DMS153 treated with DMSO at 0.1 percent for 48 hours (cell line): Measurements from ENCODE around the gene SPECC1.
"Not testable (repeated sequence)": the region's sequence is repeated elsewhere in the genome, so short reads cannot be mapped to it uniquely, and the experiment has no call there.

Experiments used
- DNase-seq: peaks from one replicate; lab custom pipeline; 2025; ENCODE audit not compliant: unreplicated experiment; lab: John Stamatoyannopoulos, UW

Gene SPECC1

DNA sequence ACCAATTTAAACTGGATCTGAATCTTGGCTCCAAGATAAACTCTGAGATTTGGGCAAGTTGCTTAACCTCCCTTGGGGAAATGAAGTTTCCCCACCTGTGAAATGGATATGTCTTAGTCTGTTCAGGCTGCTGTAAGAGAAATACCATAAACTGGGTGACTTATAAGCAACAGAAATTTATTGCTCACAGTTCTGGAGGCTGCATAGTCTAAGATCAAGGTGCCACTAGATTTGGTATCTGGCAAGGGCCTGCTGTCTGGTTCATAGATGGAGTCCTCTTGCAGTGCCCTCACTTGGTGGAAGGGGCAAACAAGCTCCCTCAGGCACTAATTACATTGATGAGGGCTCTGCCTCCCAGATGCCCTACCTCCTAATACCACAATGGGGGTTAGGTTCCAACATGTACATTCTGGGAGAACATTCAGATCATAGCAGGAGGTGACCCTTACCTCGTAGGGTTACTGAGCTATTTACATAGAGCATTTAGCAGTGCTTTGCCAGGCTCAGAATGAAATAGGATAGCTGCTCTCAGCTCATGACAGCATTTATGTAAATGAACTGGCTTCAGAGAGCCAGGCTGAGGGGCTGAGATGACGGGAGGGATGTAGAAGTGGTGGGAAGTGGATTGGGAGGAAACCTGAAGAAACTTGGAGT is 83.9 kb downstream of the SPECC1 start:
- no peak for DNase-seq

GRCh38 chr17:20094777-20095176 is 85.6 kb downstream of the SPECC1 start:
- DNase-seq = no peak

DNA sequence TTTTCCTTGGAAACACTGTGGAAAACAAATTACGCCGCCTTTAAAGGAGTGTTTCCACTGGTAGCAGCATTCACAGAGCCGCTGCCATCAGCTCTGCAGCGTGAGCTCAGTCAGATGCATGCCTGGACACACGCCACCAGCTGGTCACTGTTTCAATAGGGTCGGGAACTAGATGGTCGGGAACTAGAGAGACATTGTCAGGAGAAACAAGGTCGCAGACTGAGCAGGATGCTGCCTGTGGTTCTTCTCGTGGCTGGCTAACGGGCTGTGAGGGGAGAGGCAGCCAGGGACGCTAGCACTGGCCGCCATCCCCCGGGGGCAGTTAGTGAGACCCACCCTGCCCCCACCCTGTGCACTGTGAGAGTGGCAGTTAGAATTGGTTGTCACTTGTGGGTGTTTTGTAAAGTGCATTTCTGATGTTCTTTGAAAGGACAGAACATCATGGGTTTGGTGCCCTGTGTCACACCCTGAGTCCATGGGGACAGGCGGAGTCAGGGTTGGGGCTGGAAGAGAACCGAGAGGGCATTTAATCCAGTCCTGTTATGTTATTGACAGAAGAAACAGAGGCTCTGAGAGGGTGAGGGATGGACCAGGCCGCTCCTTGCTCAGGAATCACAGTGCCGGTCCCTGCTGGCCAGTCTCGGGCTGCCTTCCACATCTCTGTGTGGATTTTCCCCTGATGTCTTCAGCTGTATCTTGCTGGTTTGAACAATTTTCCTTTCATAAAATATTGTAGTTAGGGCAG is 86.3 kb downstream of the SPECC1 start:
- peak; percentile 19 for DNase-seq

DNA sequence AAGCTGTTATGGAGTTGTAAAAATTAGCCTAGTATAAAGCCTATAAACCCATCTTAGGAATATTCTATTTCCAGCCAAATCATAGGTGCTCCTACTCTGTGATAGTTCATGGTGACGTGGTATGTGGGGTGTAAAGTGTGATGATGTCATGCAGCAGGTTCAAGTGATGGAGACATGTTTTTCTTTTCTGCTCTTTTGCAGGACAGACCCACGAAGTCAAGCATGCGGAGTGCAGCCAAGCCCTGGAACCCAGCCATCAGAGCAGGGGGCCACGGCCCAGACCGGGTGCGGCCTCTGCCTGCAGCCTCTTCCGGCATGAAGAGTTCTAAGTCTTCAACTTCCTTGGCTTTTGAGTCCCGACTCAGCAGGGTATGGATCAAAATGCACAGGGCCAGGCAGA is 87.3 kb downstream of the SPECC1 start:
- no peak for DNase-seq

DNA sequence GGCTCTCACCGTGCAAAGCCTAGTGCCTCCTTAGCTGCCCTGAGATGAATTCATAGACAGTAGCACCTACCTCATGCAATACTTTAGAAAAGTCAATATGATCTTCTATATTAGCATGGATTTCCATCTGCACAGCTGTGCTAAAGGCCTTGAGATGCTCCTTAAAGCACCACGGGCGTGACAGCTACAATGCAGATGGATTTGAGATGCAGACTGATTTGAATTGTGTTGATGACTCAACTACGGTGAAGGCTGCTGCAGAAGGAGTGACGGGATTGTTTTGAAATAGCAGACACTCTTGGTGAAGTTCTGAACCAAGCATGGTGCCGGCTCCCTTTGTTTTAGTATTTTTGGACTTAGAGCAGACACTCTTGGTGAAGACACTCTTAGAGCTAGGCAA is 88.2 kb downstream of the SPECC1 start:
- no peak for DNase-seq

GRCh38 chr17:20098314-20098713 is 89.2 kb downstream of the SPECC1 start:
- no peak for DNase-seq

GRCh38 chr17:20100806-20101205 is 91.6 kb downstream of the SPECC1 start:
- DNase-seq = not testable (repeated sequence)

DNA sequence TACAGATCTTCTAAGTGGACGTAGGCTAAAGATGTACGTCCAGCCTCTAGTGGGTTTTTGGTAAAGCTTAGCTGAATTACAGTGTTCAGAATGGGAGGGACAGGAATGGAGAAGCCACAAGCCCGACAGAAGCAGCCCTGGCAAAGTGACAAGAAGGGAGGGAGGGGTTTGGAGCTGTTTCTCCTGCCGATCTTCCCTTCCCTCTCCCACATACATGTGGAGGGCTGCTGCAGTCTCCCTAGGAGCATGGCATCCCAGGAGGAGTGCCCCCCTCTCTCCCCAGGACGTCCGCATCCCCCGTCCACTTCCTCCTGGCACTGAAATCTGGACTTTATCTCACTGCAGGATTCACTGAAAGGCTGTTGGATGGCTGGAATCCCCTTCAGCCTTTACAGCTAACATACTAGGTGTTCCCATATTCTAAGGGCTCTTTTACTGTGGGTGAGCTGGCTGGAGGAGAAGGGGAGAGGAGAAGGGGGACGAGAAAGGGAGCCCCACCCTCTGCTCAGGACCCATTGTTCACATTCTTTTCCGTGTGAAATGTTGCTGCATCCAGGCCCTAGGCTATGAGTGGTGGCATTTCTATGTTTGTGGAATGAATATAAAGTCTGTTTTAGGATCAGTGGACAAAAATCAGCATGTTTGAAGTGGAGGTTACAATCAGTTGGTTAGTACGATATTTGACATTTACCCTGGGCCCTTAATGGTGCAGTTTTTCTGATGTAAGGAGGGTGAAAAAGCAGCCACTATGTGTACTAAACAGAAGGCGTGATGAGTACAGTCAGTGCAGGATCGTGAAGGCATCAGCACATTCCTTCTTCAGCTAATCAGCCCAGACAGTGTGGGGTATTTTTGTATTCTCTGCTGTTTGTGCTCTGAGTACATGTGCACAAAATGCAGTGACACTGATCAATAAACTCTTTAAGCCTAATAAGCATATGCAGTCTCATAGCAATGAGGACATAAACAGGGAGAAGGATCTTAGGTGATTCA is 94.6 kb downstream of the SPECC1 start:
- no peak for DNase-seq

DNA sequence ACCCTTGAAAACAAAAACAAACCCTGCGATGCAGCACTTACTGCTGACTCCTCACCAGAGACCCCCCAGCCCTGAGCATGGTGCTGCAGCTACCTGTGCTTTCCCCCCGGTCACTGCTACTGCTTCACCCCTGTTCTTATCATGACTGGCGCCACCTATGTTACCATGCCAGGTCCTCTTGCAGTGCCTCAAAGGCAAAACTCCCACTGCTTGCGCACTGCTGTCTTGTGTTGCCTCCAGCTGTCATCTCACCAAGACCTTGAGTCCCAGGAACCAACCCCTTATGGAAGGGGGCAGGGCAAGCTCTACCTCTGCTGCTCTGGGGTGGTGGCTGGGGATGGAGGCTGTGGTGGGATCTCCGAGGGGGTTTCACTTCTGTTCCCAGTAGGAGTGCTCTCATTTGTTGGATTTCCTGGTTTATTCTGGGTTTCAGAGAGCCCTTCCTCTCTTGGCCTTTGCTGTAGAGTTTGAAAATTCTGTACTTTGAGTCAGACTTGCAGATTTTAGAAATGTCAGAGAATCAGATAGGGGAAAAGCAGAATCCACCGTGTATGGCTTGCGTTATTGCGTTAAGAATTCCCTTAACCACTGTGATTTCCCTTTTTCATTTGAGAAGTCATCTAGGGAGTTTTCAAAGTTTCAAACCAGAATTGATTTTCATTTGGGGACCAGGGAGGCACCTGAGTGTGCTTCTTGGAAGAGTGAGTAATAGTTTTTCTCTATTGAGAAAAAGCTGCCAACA is 96.6 kb downstream of the SPECC1 start:
- no peak for DNase-seq

DNA sequence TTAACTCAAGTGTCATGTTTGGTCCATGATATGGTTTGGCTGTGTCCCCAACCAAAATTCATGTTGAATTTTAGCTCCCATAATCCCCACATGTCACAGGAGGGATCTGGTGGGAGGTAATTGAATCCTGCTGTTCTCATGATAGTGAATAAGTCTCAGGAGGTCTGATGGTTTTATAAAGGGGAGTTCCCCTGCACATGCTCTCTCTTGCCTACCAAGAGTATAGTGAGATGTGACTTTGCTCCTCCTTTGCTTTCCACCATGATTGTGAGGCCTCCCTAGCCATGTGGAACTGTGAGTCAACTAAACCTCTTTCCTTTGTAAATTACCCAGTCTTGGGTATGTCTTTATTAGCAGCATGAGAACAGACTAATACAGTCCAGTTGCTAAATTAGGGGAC is 97.3 kb downstream of the SPECC1 start:
- DNase-seq = not testable (repeated sequence)

- no peak for DNase-seq
These were observed 99.9 kb downstream of the SPECC1 start for GRCh38 chr17:20109076-20109475.

DNA sequence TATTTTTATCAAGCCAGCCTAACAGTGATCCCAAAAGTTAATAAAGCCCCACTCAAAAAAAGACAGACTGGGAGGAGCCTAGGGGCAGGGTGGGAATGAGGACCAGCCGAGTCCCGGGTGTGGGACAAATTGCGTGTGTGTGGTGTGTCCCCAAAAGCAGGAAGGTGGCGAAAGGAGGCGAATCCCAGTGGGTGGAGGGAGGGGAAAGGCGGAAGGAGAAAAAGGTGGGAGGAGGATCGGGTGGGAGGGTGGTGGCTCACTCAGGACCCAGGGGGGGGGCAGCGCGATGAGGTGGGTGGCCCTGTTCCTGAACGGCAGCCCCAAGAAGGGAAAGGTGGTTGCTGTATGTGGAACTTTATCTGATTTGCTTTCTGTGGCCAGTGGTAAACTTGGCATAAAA is 102.4 kb downstream of the SPECC1 start:
- no peak for DNase-seq

GRCh38 chr17:20114466-20114865 is 105.3 kb downstream of the SPECC1 start:
- DNase-seq = no peak

- no peak for DNase-seq
These were observed 107.6 kb downstream of the SPECC1 start for GRCh38 chr17:20116683-20117309.

GRCh38 chr17:20118280-20118679 is 109.1 kb downstream of the SPECC1 start:
- DNase-seq = no peak

DNA sequence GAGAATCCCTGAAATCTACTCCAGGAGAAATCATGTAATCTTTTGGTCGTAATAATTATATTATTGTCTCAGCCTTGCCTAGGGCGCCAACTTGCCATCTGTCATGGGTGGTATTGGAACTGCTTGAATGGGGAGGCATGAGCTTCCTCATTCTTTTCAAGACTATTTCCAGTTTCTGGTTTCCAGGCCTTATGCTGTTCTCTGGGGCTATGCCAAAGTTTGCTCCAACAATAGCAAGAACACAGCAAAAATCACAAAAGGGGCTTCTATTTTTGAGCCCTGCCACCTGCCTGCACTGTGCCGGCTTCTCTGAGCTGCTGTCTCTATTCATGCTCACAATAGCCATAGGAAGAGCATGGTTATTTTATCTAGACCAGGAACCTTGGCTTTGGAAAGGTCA is 111.7 kb downstream of the SPECC1 start:
- no peak for DNase-seq

GRCh38 chr17:20121359-20122253 is 112.4 kb downstream of the SPECC1 start:
- DNase-seq = no peak

DNA sequence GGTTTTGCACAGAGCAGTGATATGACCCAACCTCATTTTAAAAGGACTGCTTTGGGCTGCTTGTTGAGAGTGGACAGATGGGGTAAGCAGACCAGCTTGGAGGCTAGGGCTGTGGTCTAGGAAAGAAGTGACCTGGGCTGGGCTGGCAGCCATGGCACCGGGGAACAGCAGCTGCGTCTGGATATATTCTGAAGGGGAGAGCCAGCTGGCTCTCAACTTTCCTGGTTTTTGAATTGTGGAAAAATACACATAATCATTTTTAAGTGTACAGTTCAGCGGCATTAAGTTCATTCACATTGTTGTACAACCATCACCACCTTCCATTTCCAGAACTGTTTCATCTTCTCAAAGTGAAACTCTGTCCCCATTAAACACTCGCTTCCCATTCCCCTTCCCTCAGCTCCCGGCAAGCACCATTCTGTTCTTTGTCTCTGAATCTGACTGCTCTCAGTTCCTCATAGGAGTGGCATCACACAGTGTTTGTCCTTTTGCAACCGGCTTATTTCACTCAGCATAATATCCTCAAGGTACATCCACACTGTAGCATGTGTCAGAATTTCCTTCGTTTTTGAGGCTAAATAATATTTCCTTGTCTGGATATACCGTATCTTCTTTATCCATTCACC is 113.2 kb downstream of the SPECC1 start:
- peak; percentile 1 for DNase-seq

DNA sequence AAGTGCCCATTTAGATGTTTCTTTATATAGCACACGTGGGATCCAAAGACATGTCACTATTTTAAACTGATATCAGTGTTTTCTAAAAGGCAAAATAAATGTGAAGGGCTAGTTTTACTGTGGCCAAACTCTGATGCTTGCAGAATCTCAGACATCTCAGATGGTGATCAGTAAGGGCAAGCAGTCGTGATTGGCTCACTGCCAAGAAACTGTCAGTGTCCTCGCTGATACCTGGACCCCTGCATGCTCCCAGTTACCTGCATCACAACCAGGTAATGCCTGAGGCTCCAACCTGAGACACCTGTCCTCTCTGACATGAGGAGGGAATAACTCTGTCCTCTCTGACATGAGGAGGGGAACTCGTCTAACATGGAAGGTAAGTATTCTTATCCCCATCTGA is 114.0 kb downstream of the SPECC1 start:
- peak; percentile 0 for DNase-seq
